Kidney epithelial cell (primary cell): ENCODE data around the gene BTBD16. TPM values are rescaled to one million over a fixed set of nuclear protein-coding genes. Genes with fewer than 3 reads are reported as not detected.

Experiments
- DNase-seq: peaks from one replicate; pipeline ENCODE4 v3.0.0-alpha.2; 2010; ENCODE audit warnings: low read depth
- H3K27me3 ChIP-seq: 2 replicates; pipeline ENCODE4 v1.6.0; 2011; ENCODE audit warnings: low read length; ENCODE audit not compliant: control insufficient read depth, insufficient read depth
- H3K36me3 ChIP-seq: 2 replicates; pipeline ENCODE4 v1.5.1; 2011; ENCODE audit warnings: low read length; ENCODE audit not compliant: control insufficient read depth, insufficient read depth
- H3K4me3 ChIP-seq: 2 replicates; pipeline ENCODE4 v1.5.1; 2011; ENCODE audit warnings: low read depth, mild to moderate bottlenecking, control low read depth, low read length
- CTCF ChIP-seq: IDR thresholded peaks from 2 replicates; pipeline ENCODE4 v1.5.1; 2011; ENCODE audit warnings: mild to moderate bottlenecking, moderate library complexity, low read length, control low read depth, inconsistent platforms; ENCODE audit not compliant: insufficient read depth, poor library complexity, severe bottlenecking
- total RNA-seq: library from RNA; depleted of rRNA; stranded (reverse); fragments of >200 nt; gene quantifications from 2 replicates; pipeline ENCODE4 v1.2.3, GENCODE V29; 2015

Gene BTBD16
- total RNA-seq, 1 donor from 2014 or later = 2.0 TPM

- TF ChIP-seq CTCF = no peak
- no peak overlapping the region for H3K4me3 ChIP-seq
- DNase-seq = no peak
- H3K27me3 ChIP-seq = no peaks in the 10 kb centered on the region
- H3K36me3 ChIP-seq = no peaks in the 10 kb centered on the region
Observed at GRCh38 chr10:122237331-122237990, 33.6 kb upstream of the BTBD16 start.

GRCh38 chr10:122239578-122240257 is 31.4 kb upstream of the BTBD16 start:
- H3K36me3 ChIP-seq = no peaks in the 10 kb centered on the region
- no peaks in the 10 kb centered on the region for H3K27me3 ChIP-seq
- no peak for DNase-seq
- TF ChIP-seq CTCF = no peak
- no peak overlapping the region for H3K4me3 ChIP-seq

- Histone ChIP-seq H3K27me3 (no peaks in the 10 kb centered on the region), H3K4me3 (no peak overlapping the region), H3K36me3 (no peaks in the 10 kb centered on the region)
- TF ChIP-seq CTCF = no peak
- DNase-seq = no peak
Observed at GRCh38 chr10:122240401-122240800, 30.7 kb upstream of the BTBD16 start.

- Histone ChIP-seq H3K4me3 (no peak overlapping the region), H3K27me3 (no peaks in the 10 kb centered on the region), H3K36me3 (no peaks in the 10 kb centered on the region)
- no peak for TF ChIP-seq CTCF
- DNase-seq = no peak
Observed at GRCh38 chr10:122241836-122242235, 29.3 kb upstream of the BTBD16 start.

DNA sequence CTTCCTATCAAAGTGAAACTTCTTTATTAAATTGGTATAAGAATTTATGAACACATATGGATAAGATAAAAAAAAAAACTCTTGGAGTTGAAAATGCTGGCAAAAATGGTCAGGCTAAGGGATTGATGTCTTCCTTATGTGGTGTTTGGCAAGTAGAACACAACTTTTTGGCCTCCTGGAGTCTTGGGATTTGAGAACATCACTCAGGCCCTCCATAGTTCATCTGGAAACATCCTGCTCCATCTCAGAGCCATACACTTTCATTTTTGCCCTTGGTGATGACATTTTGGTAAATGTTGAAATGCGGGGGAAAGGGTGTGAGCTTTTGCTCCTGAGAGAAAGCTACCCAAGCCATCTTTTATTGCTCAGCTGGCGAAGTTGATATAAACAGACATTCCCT is 27.5 kb upstream of the BTBD16 start:
- no peak for TF ChIP-seq CTCF
- Histone ChIP-seq H3K27me3 (no peaks in the 10 kb centered on the region), H3K4me3 (no peak overlapping the region), H3K36me3 (no peaks in the 10 kb centered on the region)
- no peak for DNase-seq
